ENCODE measurements around the gene FUCA2.

- TF ChIP-seq ARNTL (CRISPR knock-in tag; IDR thresholded peaks at IDR 0.05; ENCODE audit: borderline replicate concordance, low read depth) (no peak), POU6F1 (CRISPR knock-in tag; IDR thresholded peaks at IDR 0.05; ENCODE audit: borderline replicate concordance, low read depth) (no peak), ESRRG (CRISPR knock-in tag; IDR thresholded peaks at IDR 0.05) (no peak), TOX (CRISPR knock-in tag; IDR thresholded peaks at IDR 0.05; ENCODE audit: borderline replicate concordance) (no peak), ISL1 (CRISPR knock-in tag; IDR thresholded peaks at IDR 0.05) (no peak), ZNF70 (CRISPR knock-in tag; IDR thresholded peaks at IDR 0.05) (no peak), ZFP30 (CRISPR knock-in tag; IDR thresholded peaks at IDR 0.05) (no peak), ZFP3 (CRISPR knock-in tag; IDR thresholded peaks at IDR 0.05) (no peak), CREB5 (CRISPR knock-in tag; IDR thresholded peaks at IDR 0.05; ENCODE audit: low read depth) (no peak), PATZ1 (CRISPR knock-in tag; IDR thresholded peaks at IDR 0.05; ENCODE audit: borderline replicate concordance) (no peak), OSR1 (CRISPR knock-in tag; IDR thresholded peaks at IDR 0.05) (no peak)
Measured at GRCh38 chr6:143527677-143528076, 16.2 kb upstream of the FUCA2 start.

Data from SK-N-SH treated with all-trans-retinoic acid at 6 μM for 48 hours (cell line).